RWPE2 (cell line): ENCODE measurements around the gene TMEM108.

ENCODE experiments used
- ATAC-seq: fragments of 200-7000 bp; cut with Tn5 transposase; 3 replicates; pipeline ENCODE4 v1.9.1; 2021; ENCODE audit warnings: low read depth
- DNase-seq: peaks from one replicate; pipeline ENCODE4 v3.0.0-alpha.2; 2020; ENCODE audit warnings: low spot score
- H3K27ac ChIP-seq: fragments of 450-650 bp; 2 replicates; pipeline ENCODE4 v1.5.1; 2017; ENCODE audit warnings: mild to moderate bottlenecking; ENCODE audit not compliant: poor library complexity, severe bottlenecking
- H3K27me3 ChIP-seq: fragments of 250-450 bp; sonication (Bioruptor Pico); 2 replicates; pipeline ENCODE4 v1.5.1; 2021; ENCODE audit warnings: mild to moderate bottlenecking, moderate library complexity; ENCODE audit not compliant: insufficient read depth, poor library complexity, severe bottlenecking
- H3K36me3 ChIP-seq: fragments of 250-450 bp; sonication (Bioruptor Pico); 2 replicates; pipeline ENCODE4 v1.5.1; 2020; ENCODE audit warnings: low read depth, mild to moderate bottlenecking, moderate library complexity
- H3K4me1 ChIP-seq: fragments of 250-450 bp; sonication (Bioruptor Pico); 2 replicates; pipeline ENCODE4 v1.5.1; 2021; ENCODE audit warnings: mild to moderate bottlenecking, moderate library complexity; ENCODE audit not compliant: insufficient read depth, poor library complexity, severe bottlenecking
- H3K4me3 ChIP-seq: fragments of 250-450 bp; sonication (Bioruptor Pico); 2 replicates; pipeline ENCODE4 v1.5.1; 2021; ENCODE audit warnings: mild to moderate bottlenecking, moderate library complexity; ENCODE audit not compliant: severe bottlenecking
- H3K9me3 ChIP-seq: fragments of 250-450 bp; sonication (Bioruptor Pico); 2 replicates; pipeline ENCODE4 v1.5.1; 2021; ENCODE audit warnings: mild to moderate bottlenecking, moderate library complexity; ENCODE audit not compliant: severe bottlenecking
- TF ChIP-seq, protein P1 (sequence below): fragments of 450-650 bp; IDR thresholded peaks from one replicate; pipeline ENCODE4 v1.5.1; 2017; ENCODE audit warnings: mild to moderate bottlenecking, moderate library complexity; ENCODE audit not compliant: poor library complexity, severe bottlenecking

The TMEM108 gene

DNA sequence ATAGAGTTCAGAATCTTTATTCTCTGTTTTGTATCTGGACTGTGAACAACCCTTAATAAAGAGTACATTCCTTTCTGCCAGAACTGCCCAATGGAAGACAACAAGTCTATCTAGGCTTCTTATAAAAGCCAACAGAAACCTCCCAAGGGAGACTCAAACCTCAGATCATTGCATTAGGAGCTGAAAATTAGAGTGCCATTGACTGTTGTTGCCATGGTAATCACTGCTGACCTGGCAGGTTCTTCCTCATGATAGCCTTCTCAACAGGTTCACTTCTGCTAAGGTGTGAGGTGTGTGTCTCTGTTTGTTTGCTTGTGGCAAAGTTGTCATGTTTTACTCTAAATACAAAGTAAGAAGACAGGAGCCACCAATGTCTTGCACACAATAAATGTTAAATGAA, 79.2 kb downstream of the TMEM108 start:
- TF ChIP-seq, protein P1, sequence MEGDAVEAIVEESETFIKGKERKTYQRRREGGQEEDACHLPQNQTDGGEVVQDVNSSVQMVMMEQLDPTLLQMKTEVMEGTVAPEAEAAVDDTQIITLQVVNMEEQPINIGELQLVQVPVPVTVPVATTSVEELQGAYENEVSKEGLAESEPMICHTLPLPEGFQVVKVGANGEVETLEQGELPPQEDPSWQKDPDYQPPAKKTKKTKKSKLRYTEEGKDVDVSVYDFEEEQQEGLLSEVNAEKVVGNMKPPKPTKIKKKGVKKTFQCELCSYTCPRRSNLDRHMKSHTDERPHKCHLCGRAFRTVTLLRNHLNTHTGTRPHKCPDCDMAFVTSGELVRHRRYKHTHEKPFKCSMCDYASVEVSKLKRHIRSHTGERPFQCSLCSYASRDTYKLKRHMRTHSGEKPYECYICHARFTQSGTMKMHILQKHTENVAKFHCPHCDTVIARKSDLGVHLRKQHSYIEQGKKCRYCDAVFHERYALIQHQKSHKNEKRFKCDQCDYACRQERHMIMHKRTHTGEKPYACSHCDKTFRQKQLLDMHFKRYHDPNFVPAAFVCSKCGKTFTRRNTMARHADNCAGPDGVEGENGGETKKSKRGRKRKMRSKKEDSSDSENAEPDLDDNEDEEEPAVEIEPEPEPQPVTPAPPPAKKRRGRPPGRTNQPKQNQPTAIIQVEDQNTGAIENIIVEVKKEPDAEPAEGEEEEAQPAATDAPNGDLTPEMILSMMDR = no peak
- Histone ChIP-seq H3K36me3 (no peaks in the 10 kb centered on the region), H3K27me3 (no peaks in the 10 kb centered on the region), H3K27ac (no peak overlapping the region), H3K9me3 (no peaks in the 10 kb centered on the region), H3K4me3 (no peak overlapping the region), H3K4me1 (no peaks in the 10 kb centered on the region)
- DNase-seq (no peak), ATAC-seq (no peak)

DNA sequence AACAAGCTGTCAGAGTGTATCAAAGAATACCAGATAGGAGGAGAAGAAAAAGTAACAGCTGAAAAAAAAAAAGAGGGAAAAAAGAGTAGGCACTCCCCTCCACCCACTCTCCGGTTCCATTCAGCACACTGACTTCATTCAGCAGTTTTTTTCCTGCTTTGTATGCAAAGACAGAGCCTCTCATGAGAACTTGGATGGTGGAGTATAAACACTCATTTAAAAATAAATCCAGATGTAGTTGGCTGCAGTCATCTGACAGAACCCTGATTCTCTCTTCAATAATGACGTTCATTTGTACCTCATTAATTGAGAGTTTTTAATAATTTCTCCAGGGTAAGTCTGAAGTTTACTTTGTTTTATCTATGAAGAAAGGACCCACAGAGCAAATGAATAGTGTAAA, 81.0 kb downstream of the TMEM108 start:
- no peak overlapping the region for H3K27ac ChIP-seq
- TF ChIP-seq, protein P1 = no peak
- H3K36me3 ChIP-seq = no peaks in the 10 kb centered on the region
- no peaks in the 10 kb centered on the region for H3K4me1 ChIP-seq
- DNase-seq (no peak), ATAC-seq (no peak)
- H3K9me3 ChIP-seq = no peaks in the 10 kb centered on the region
- H3K4me3 ChIP-seq = no peak overlapping the region
- no peaks in the 10 kb centered on the region for H3K27me3 ChIP-seq

DNA sequence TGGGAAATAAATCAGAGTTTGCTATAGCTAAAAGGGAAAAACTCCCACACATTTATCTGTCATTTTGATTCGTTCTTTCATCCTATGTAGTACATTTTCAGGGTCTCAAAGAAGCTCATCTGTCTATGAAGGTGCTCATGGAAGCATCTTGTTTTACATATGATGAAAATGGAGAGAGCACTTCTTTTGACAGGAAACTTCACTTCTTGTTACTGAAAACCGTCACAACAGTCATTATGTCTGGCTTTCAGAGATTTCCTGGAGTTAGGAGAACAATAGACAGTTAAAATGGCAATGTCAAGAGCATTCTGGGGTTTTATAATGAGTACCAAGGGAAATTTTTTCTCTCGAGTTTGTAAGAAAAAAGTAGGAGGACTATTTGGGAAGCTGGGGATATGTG, 83.3 kb downstream of the TMEM108 start:
- H3K4me3 ChIP-seq = no peak overlapping the region
- H3K27me3 ChIP-seq = no peaks in the 10 kb centered on the region
- no peak overlapping the region for H3K27ac ChIP-seq
- no peaks in the 10 kb centered on the region for H3K9me3 ChIP-seq
- H3K4me1 ChIP-seq = no peaks in the 10 kb centered on the region
- TF ChIP-seq, protein P1 = no peak
- ATAC-seq (no peak), DNase-seq (no peak)
- H3K36me3 ChIP-seq = no peaks in the 10 kb centered on the region

DNA sequence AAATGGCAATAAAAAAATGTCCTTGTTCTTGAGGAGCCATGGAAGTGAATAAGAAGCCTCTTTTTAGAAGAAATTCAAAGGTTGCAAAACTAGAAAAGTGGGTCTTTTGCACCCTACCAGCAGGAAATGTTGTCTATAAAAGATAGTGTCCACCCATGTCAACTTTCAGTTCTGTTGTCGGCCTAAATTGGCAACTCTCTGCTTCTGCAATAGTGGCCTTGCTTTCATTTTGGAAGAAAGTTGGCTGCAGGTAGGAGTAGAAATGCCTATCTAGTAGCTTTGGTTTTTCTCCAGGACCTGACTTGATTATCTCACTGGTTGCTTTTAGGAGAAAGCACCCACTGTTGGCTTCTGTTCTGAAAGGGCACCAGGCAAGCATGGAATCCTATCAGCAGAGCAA, 85.4 kb downstream of the TMEM108 start:
- no peaks in the 10 kb centered on the region for H3K4me1 ChIP-seq
- TF ChIP-seq, protein P1 = no peak
- DNase-seq (no peak), ATAC-seq (no peak)
- H3K27ac ChIP-seq = no peak overlapping the region
- no peaks in the 10 kb centered on the region for H3K36me3 ChIP-seq
- H3K4me3 ChIP-seq = no peak overlapping the region
- no peaks in the 10 kb centered on the region for H3K9me3 ChIP-seq
- H3K27me3 ChIP-seq = no peaks in the 10 kb centered on the region

DNA sequence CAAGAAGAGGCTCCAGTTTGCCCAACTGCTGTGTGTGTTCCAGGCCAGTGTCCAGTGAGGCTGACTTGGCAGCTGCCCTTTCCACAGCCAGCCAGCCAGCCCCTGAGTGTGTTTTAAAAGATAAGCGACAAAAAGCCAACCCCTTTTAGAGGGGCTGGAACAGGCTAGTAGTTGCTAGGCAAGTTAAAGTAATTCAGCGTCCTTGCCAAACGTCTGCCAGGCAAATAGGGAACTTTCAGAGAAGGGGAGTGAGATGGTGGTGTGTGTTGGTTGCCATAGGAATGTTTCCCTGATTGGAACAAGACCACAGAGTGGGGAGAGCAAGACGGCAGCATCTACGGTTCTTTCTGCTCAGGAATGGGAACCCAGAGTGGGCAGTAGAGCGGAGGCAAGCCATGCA, 86.3 kb downstream of the TMEM108 start:
- no peaks in the 10 kb centered on the region for H3K36me3 ChIP-seq
- H3K4me3 ChIP-seq = no peak overlapping the region
- DNase-seq = no peak
- ATAC-seq = no peak
- no peaks in the 10 kb centered on the region for H3K27me3 ChIP-seq
- no peaks in the 10 kb centered on the region for H3K4me1 ChIP-seq
- TF ChIP-seq, protein P1 = no peak
- H3K9me3 ChIP-seq = no peaks in the 10 kb centered on the region
- no peak overlapping the region for H3K27ac ChIP-seq
